ENCODE results near the gene MBTPS1. TPM values are rescaled to one million over a fixed set of nuclear protein-coding genes. Genes with fewer than 3 reads are reported as not detected.

The MBTPS1 gene
- total RNA-seq, 1 experiment from 2014 or later: 63.6 TPM

DNA sequence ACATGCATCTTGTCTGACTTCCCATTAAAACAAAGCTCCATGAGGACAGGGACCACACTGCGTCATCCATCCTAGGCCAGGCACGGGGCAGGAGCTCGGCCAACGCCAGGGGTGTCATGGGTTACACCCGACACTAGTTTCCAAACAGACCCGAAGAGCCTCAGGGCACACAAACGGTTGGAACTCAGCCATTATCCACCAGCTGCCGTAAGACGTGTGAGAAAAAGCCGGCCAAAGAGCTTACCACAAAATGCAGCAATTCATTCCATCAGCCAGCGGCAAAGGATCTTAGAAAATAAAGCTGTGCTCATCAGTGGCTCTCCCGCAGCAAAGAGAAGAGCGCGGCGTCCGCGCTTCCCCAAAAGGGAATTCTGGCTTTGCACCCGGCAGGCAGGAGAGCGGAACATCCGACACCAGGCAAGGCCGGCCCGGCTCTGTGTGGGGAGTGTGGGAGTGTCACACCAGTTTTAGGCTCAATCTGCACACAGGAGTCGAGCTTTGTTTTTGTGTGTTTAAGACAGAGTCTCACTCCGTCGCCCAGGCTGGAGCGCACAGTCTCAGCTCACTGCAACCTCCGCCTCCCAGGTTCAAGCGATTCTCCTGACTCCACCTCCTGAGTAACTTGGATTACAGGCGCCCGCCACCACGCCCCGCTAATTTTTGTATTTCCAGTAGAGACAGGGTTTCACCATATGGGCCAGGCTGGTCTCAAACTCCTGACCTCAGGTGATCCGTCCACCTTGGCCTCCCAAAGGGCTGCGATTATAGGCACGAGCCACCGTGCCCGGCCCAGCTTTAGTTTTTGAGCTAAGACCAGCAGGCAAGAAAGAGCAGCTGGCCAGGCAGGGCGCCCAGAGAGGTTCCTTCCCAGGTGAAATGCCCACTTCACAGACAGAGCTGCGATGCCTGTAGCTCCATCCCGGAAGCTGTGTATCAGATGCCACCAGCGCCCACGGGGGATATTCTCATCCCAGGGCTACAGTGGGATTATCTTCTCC, 75.6 kb downstream of the MBTPS1 start:
- TF ChIP-seq, protein P1, sequence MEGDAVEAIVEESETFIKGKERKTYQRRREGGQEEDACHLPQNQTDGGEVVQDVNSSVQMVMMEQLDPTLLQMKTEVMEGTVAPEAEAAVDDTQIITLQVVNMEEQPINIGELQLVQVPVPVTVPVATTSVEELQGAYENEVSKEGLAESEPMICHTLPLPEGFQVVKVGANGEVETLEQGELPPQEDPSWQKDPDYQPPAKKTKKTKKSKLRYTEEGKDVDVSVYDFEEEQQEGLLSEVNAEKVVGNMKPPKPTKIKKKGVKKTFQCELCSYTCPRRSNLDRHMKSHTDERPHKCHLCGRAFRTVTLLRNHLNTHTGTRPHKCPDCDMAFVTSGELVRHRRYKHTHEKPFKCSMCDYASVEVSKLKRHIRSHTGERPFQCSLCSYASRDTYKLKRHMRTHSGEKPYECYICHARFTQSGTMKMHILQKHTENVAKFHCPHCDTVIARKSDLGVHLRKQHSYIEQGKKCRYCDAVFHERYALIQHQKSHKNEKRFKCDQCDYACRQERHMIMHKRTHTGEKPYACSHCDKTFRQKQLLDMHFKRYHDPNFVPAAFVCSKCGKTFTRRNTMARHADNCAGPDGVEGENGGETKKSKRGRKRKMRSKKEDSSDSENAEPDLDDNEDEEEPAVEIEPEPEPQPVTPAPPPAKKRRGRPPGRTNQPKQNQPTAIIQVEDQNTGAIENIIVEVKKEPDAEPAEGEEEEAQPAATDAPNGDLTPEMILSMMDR (IDR thresholded peaks at IDR 0.05; ENCODE audit: unreplicated experiment): no peak
- H3K27me3 Mint-ChIP-seq (ENCODE audit: insufficient read depth, unreplicated experiment): peaks cover 41% of the 10 kb centered on the region
- peak; percentile 77 for DNase-seq (ENCODE audit: unreplicated experiment)

GRCh38 chr16:84040226-84040822, 76.4 kb downstream of the MBTPS1 start:
- ChIA-PET CTCF (interaction anchor here (0.6 to 5.1 kb wide), 7 partner anchors 10 to 220 kb away, joined by 3 to 52 read pairs (median 5); partner anchors contain the start of gene OSGIN1), POLR2A (interaction anchor here (1.2 kb wide), 1 partner anchor 113 kb away, joined by 9 read pairs; no protein-coding TSS in a partner anchor)
- TF ChIP-seq, protein P1 (IDR thresholded peaks at IDR 0.05; ENCODE audit: unreplicated experiment): no peak
- H3K36me3 Mint-ChIP-seq (ENCODE audit: insufficient read depth, unreplicated experiment): no peaks in the 10 kb centered on the region
- BruUV-seq (replicated peaks): no TSS peak
- H3K27me3 Mint-ChIP-seq (ENCODE audit: insufficient read depth, unreplicated experiment): peaks cover 41% of the 10 kb centered on the region
- no peaks in the 10 kb centered on the region for H3K9me3 Mint-ChIP-seq (ENCODE audit: unreplicated experiment)
- peaks cover 12% of the 10 kb centered on the region for H3K4me1 Mint-ChIP-seq (ENCODE audit: insufficient read depth, unreplicated experiment)
- no peak overlapping the region for H3K27ac Mint-ChIP-seq (ENCODE audit: low read depth, unreplicated experiment)
- intact Hi-C loops (cut with micrococcal nuclease): no loop called here
- no peak for DNase-seq (ENCODE audit: unreplicated experiment)
- no peak overlapping the region for H3K4me3 Mint-ChIP-seq (ENCODE audit: unreplicated experiment)

More for the DNA sequence above, 75.6 kb downstream of the MBTPS1 start:
- Mint-ChIP-seq H3K4me1 (ENCODE audit: insufficient read depth, unreplicated experiment) (peaks cover 12% of the 10 kb centered on the region), H3K4me3 (ENCODE audit: unreplicated experiment) (peak overlapping the region; percentile 33), H3K9me3 (ENCODE audit: unreplicated experiment) (no peaks in the 10 kb centered on the region), H3K27ac (ENCODE audit: low read depth, unreplicated experiment) (no peak overlapping the region), H3K36me3 (ENCODE audit: insufficient read depth, unreplicated experiment) (no peaks in the 10 kb centered on the region)
- ChIA-PET CTCF (interaction anchor here (0.6 to 5.1 kb wide), 8 partner anchors 17 to 221 kb away, joined by 3 to 52 read pairs (median 5); partner anchors contain the start of gene OSGIN1), POLR2A (interaction anchor here (1.2 kb wide), 1 partner anchor 114 kb away, joined by 9 read pairs; no protein-coding TSS in a partner anchor)
- no TSS peak for BruUV-seq (replicated peaks)
- intact Hi-C loops (cut with micrococcal nuclease): no loop called here

GRCh38 chr16:84039696-84040095, 77.0 kb downstream of the MBTPS1 start:
- ChIA-PET POLR2A (no interaction called here), CTCF (interaction anchor here (0.6 to 5.1 kb wide), 5 partner anchors 11 to 113 kb away, joined by 3 to 52 read pairs (median 5); partner anchors contain the start of gene OSGIN1)
- H3K27me3 Mint-ChIP-seq (ENCODE audit: insufficient read depth, unreplicated experiment): peaks cover 41% of the 10 kb centered on the region
- H3K27ac Mint-ChIP-seq (ENCODE audit: low read depth, unreplicated experiment): no peak overlapping the region
- no peak for DNase-seq (ENCODE audit: unreplicated experiment)
- TF ChIP-seq, protein P1 (IDR thresholded peaks at IDR 0.05; ENCODE audit: unreplicated experiment): no peak
- H3K4me3 Mint-ChIP-seq (ENCODE audit: unreplicated experiment): no peak overlapping the region
- no TSS peak for BruUV-seq (replicated peaks)
- H3K4me1 Mint-ChIP-seq (ENCODE audit: insufficient read depth, unreplicated experiment): peaks cover 12% of the 10 kb centered on the region
- intact Hi-C loops (cut with micrococcal nuclease): no loop called here
- H3K36me3 Mint-ChIP-seq (ENCODE audit: insufficient read depth, unreplicated experiment): no peaks in the 10 kb centered on the region
- peaks cover 6% of the 10 kb centered on the region for H3K9me3 Mint-ChIP-seq (ENCODE audit: unreplicated experiment)

GRCh38 chr16:84038469-84038868, 78.3 kb downstream of the MBTPS1 start:
- TF ChIP-seq, protein P1 (IDR thresholded peaks at IDR 0.05; ENCODE audit: unreplicated experiment): no peak
- intact Hi-C loops (cut with micrococcal nuclease): no loop called here
- CTCF ChIA-PET: interaction anchor here (1.6 to 5.1 kb wide), 2 partner anchors 28 to 83 kb away, joined by 4 to 52 read pairs; partner anchors contain the start of gene OSGIN1
- Mint-ChIP-seq H3K27me3 (ENCODE audit: insufficient read depth, unreplicated experiment) (peaks cover 35% of the 10 kb centered on the region), H3K4me1 (ENCODE audit: insufficient read depth, unreplicated experiment) (peaks cover 7% of the 10 kb centered on the region), H3K9me3 (ENCODE audit: unreplicated experiment) (peaks cover 6% of the 10 kb centered on the region), H3K4me3 (ENCODE audit: unreplicated experiment) (no peak overlapping the region), H3K27ac (ENCODE audit: low read depth, unreplicated experiment) (no peak overlapping the region), H3K36me3 (ENCODE audit: insufficient read depth, unreplicated experiment) (no peaks in the 10 kb centered on the region)
- no peak for DNase-seq (ENCODE audit: unreplicated experiment)
- no TSS peak for BruUV-seq (replicated peaks)
- POLR2A ChIA-PET: no interaction called here
